HepG2 (cell line): ENCODE measurements around the gene RNF213. TPM values are rescaled to one million over a fixed set of nuclear protein-coding genes. Genes with fewer than 3 reads are reported as not detected.
A peak's percentile ranks its signal among the peaks of the same experiment; 100 is the strongest.

Experiments
- BORCS8-MEF2B ChIP-seq: sonication (generic); formaldehyde crosslinking; IDR thresholded peaks from 2 replicates; pipeline ENCODE4 v1.8.0; 2022; ENCODE audit warnings: mild to moderate bottlenecking, missing genetic modification reagents
- FIP1L1 ChIP-seq: fragments of 200-400 bp; formaldehyde crosslinking; IDR thresholded peaks from 2 replicates; pipeline ENCODE4 v1.6.1; 2018; ENCODE audit warnings: low read depth, mild to moderate bottlenecking, low read length, moderate library complexity, borderline replicate concordance; ENCODE audit not compliant: insufficient read depth
- FOXJ3 ChIP-seq: sonication (generic); formaldehyde crosslinking; IDR thresholded peaks from 2 replicates; pipeline ENCODE4 v1.4.0; 2020; ENCODE audit warnings: missing genetic modification reagents, mild to moderate bottlenecking, borderline replicate concordance
- HMG20B ChIP-seq: conservative IDR thresholded peaks from 2 replicates; pipeline ENCODE4 v1.6.1; 2016; ENCODE audit warnings: missing genetic modification reagents, missing compliant biosample characterization
- HOMEZ ChIP-seq: IDR thresholded peaks from 2 replicates; pipeline ENCODE4 v1.6.1; 2016; ENCODE audit warnings: low read depth
- IRF1 ChIP-seq: sonication (generic); formaldehyde crosslinking; IDR thresholded peaks from 2 replicates; pipeline ENCODE4 v1.4.0; 2020; ENCODE audit warnings: low read depth, mild to moderate bottlenecking, missing genetic modification reagents
- MAZ ChIP-seq, 2 experiments: sonication (generic) in 1 of 2; formaldehyde crosslinking in 1 of 2; IDR thresholded peaks; 2 replicates each; pipeline versions ENCODE4 v1.5.0 to v1.6.1; 2012 to 2020; ENCODE audit warnings: low read depth in 2 of 2, mild to moderate bottlenecking in 2 of 2, borderline replicate concordance in 1 of 2, improper control_type of control experiment in 1 of 2, low read length in 1 of 2, missing genetic modification reagents in 1 of 2, moderate library complexity in 1 of 2
- NR2F6 ChIP-seq, 2 experiments: IDR thresholded peaks; 2 replicates each; pipeline ENCODE4 v1.6.1; 2016; ENCODE audit warnings: antibody characterized with exemption in 1 of 2, mild to moderate bottlenecking in 1 of 2
- PAXIP1 ChIP-seq: sonication (generic); formaldehyde crosslinking; conservative IDR thresholded peaks from 2 replicates; pipeline ENCODE4 v1.4.0; 2020; ENCODE audit warnings: mild to moderate bottlenecking, missing genetic modification reagents, moderate library complexity
- PPARG ChIP-seq: conservative IDR thresholded peaks from 2 replicates; pipeline ENCODE4 v1.6.1; 2016; ENCODE audit warnings: missing biosample characterization, missing genetic modification reagents
- ZFP62 ChIP-seq: sonication (generic); formaldehyde crosslinking; IDR thresholded peaks from 2 replicates; pipeline ENCODE4 v1.4.0; 2020; ENCODE audit warnings: missing genetic modification reagents
- ZKSCAN5 ChIP-seq: sonication (generic); formaldehyde crosslinking; IDR thresholded peaks from 2 replicates; pipeline ENCODE4 v1.5.1; 2020; ENCODE audit warnings: mild to moderate bottlenecking, missing genetic modification reagents
- ZNF724P ChIP-seq: sonication (generic); formaldehyde crosslinking; IDR thresholded peaks from 2 replicates; pipeline ENCODE4 v1.8.0; 2022; ENCODE audit warnings: missing genetic modification reagents, borderline replicate concordance
- polyA plus RNA-seq, 8 experiments: library from polyadenylated mRNA; depleted of rRNA in 3 of 8; stranded (reverse) in 7 of 8; unstranded in 1 of 8; fragments of >200 nt; fragmentation: Illumina TruSeq in 4 of 8; extraction: Trizol in 4 of 8; gene quantifications; 2 replicates each; pipeline versions ENCODE4 v1.2.1 to v1.2.3, GENCODE V29; 2011 to 2016; ENCODE audit warnings: low read depth in 4 of 8, missing spikeins in 1 of 8, mixed read lengths in 1 of 8; ENCODE audit not compliant: insufficient read depth in 1 of 8
- total RNA-seq, 5 experiments: library from RNA; depleted of rRNA; stranded (reverse); fragments of >200 nt; fragmentation: Illumina TruSeq; extraction: Trizol; gene quantifications; 2 replicates each; pipeline ENCODE4 v1.2.3, GENCODE V29; 2016; ENCODE audit warnings: low read depth in 1 of 5
- TF ChIP-seq, protein P1 (sequence below), 2 experiments: sonication (generic) in 1 of 2; formaldehyde crosslinking in 1 of 2; IDR thresholded peaks; 2 replicates each; pipeline versions ENCODE4 v1.4.0 to v1.6.1; 2016 to 2020; ENCODE audit warnings: borderline replicate concordance in 1 of 2, low read depth in 1 of 2, mild to moderate bottlenecking in 1 of 2, missing genetic modification reagents in 1 of 2
- TF ChIP-seq, protein P2 (sequence below): IDR thresholded peaks from 2 replicates; pipeline ENCODE4 v1.6.1; 2018; ENCODE audit warnings: missing genetic modification reagents, mild to moderate bottlenecking, missing compliant biosample characterization

The RNF213 gene
- total and polyA plus RNA-seq, 2 of the 13 experiments (the other 11 are each of a cell fraction or from before 2014, with no cell fraction given): 38.6 to 38.7 TPM

DNA sequence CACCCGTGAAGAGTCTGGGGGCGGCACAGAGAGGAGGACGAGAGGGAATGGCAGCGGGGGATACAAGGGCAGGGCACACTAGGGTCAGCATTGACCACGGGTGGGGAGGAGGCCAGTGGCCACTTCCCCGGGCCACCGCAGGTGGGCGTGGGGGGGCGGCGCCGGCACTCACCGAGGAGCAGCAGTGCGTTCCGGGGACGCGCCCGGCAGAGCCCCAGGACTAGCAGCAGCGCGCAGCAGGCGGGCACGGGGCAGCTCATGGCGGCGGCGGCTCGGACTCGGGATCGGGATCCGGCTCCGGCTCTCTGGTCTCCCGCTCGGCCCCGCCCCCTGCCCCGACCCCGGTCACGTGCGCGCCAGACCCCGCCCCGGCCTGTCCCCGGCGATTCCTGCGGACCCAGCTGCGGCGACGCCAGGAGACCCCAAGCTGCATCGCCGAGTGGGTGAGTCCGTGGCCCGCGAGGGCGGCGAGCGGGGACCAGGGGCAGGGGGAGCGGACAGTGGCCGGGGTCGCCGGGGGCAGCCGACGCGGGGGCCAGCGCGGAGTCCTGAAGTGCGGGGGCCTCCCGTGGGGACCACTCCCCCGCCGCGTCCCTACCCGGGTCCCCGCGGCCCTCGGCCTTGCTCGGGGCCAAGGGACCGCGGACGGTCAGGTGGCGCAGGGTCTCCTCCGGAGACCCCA, 40.5 kb upstream of the RNF213 start, which contains the start of the genes SGSH and SLC26A11 (continued):
- no peak for TF ChIP-seq HOMEZ (CRISPR knock-in tag)
- TF ChIP-seq PAXIP1: no peak; the same call in none of the 2 replicates
- TF ChIP-seq PPARG (CRISPR knock-in tag): 0 out of 2 replicates have a peak, but pooled peaks have one; percentile 8
- no peak for TF ChIP-seq ZNF724P (CRISPR knock-in tag)
- TF ChIP-seq NR2F6 (IDR thresholded peaks at IDR 0.05): no peak
- TF ChIP-seq NR2F6 (CRISPR knock-in tag; IDR thresholded peaks at IDR 0.05): peak; percentile 18; the same call in 1 of the 2 replicates
- no peak for TF ChIP-seq FIP1L1
- no peak for TF ChIP-seq FOXJ3 (CRISPR knock-in tag)
- TF ChIP-seq, protein P1, sequence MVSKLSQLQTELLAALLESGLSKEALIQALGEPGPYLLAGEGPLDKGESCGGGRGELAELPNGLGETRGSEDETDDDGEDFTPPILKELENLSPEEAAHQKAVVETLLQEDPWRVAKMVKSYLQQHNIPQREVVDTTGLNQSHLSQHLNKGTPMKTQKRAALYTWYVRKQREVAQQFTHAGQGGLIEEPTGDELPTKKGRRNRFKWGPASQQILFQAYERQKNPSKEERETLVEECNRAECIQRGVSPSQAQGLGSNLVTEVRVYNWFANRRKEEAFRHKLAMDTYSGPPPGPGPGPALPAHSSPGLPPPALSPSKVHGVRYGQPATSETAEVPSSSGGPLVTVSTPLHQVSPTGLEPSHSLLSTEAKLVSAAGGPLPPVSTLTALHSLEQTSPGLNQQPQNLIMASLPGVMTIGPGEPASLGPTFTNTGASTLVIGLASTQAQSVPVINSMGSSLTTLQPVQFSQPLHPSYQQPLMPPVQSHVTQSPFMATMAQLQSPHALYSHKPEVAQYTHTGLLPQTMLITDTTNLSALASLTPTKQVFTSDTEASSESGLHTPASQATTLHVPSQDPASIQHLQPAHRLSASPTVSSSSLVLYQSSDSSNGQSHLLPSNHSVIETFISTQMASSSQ (IDR thresholded peaks at IDR 0.05; ENCODE audit: low read depth): no peak
- TF ChIP-seq, protein P1 (CRISPR knock-in tag; IDR thresholded peaks at IDR 0.05; ENCODE audit: borderline replicate concordance): peak; percentile 54; the same call in 1 of the 2 replicates
- TF ChIP-seq ZKSCAN5 (CRISPR knock-in tag): no peak
- TF ChIP-seq, protein P2, sequence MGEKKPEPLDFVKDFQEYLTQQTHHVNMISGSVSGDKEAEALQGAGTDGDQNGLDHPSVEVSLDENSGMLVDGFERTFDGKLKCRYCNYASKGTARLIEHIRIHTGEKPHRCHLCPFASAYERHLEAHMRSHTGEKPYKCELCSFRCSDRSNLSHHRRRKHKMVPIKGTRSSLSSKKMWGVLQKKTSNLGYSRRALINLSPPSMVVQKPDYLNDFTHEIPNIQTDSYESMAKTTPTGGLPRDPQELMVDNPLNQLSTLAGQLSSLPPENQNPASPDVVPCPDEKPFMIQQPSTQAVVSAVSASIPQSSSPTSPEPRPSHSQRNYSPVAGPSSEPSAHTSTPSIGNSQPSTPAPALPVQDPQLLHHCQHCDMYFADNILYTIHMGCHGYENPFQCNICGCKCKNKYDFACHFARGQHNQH (CRISPR knock-in tag): 0 out of 2 replicates have a peak, but pooled peaks have one; percentile 52
- no peak for TF ChIP-seq ZFP62 (CRISPR knock-in tag)
- TF ChIP-seq IRF1: 0 out of 2 replicates have a peak, but pooled peaks have one; percentile 18
- peak; percentile 46; the same call in 1 of the 2 replicates for TF ChIP-seq BORCS8-MEF2B (CRISPR knock-in tag)
- TF ChIP-seq HMG20B (CRISPR knock-in tag): 0 out of 2 replicates have a peak, but pooled peaks have one; percentile 14
- no peak for TF ChIP-seq MAZ (IDR thresholded peaks at IDR 0.05; ENCODE audit: borderline replicate concordance, low read depth, low read length)
- TF ChIP-seq MAZ (CRISPR knock-in tag; IDR thresholded peaks at IDR 0.05; ENCODE audit: low read depth): peak; percentile 78
